Activated naive CD4-positive, alpha-beta T cell treated with anti-CD3 and anti-CD28 coated beads for 36 hours (primary cell): ENCODE results near the gene TSPYL1. TPM values are rescaled to one million over a fixed set of nuclear protein-coding genes. Genes with fewer than 3 reads are reported as not detected.
"Not testable (repeated sequence)": the region's sequence is repeated elsewhere in the genome, so short reads cannot be mapped to it uniquely, and the experiment has no call there.

ENCODE experiments used
- CTCF ChIA-PET: fragments of 350-600 bp; sonication (Branson Sonifier 250); formaldehyde crosslinking; loops from one replicate; lab custom pipeline; 2021; ENCODE audit warnings: antibody characterized with exemption; lab: Charles Lee
- DNase-seq: peaks from one replicate; pipeline ENCODE4 v3.0.0-alpha.2; 2020
- H3K27ac Mint-ChIP-seq: one replicate; pipeline ENCODE4 v1.8.0; 2021; ENCODE audit warnings: mild to moderate bottlenecking, mixed read lengths
- H3K27me3 Mint-ChIP-seq: one replicate; pipeline ENCODE4 v1.8.0; 2021; ENCODE audit warnings: low read depth, mixed read lengths
- H3K36me3 Mint-ChIP-seq: one replicate; pipeline ENCODE4 v1.8.0; 2021; ENCODE audit warnings: low read depth, mixed read lengths
- H3K4me1 Mint-ChIP-seq: one replicate; pipeline ENCODE4 v1.8.0; 2021; ENCODE audit warnings: low read depth, mixed read lengths
- H3K4me3 Mint-ChIP-seq: one replicate; pipeline ENCODE4 v1.8.0; 2021; ENCODE audit warnings: mild to moderate bottlenecking, moderate library complexity, mixed read lengths
- H3K9me3 Mint-ChIP-seq: one replicate; pipeline ENCODE4 v1.8.0; 2021; ENCODE audit warnings: mixed read lengths
- intact Hi-C: fragments of 100-400 bp; cut with micrococcal nuclease; formaldehyde crosslinking; loops from one replicate; pipeline ENCODE4 v1.15.1; 2023
- total RNA-seq, 2 experiments: library from RNA; stranded (reverse); gene quantifications; one replicate each; pipeline ENCODE4 v1.2.3, GENCODE V29; 2021

The TSPYL1 gene
- total RNA-seq, 2 experiments from 2014 or later = 33.4 to 34.7 TPM

DNA sequence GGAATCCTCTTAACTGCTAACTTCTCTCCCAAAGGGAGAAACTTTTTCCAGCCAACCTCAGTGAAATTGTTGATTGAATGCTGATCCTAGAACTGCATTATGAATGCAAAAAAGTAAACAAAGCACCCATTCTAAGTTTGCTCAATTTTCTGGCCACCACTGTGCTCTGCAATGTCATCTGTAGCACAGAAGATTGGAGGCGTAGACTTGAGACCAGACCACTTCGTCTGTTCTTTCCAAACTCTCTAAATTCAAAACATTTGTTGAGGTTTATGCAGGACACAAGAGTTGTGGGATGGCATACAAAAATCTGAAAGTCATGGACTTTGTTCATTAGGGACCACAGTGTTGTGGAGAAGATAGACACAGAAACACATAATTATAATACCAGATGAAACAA is 11.1 kb upstream of the TSPYL1 start:
- DNase-seq = no peak
- H3K9me3 Mint-ChIP-seq = no peaks in the 10 kb centered on the region
- H3K27me3 Mint-ChIP-seq = no peaks in the 10 kb centered on the region
- no peak overlapping the region for H3K27ac Mint-ChIP-seq
- no peaks in the 10 kb centered on the region for H3K4me1 Mint-ChIP-seq
- no peaks in the 10 kb centered on the region for H3K36me3 Mint-ChIP-seq
- intact Hi-C loops = no loop called here
- CTCF ChIA-PET = interaction anchor here (0.6 to 1.4 kb wide), 3 partner anchors 70 to 567 kb away, joined by 3 read pairs; no protein-coding TSS in a partner anchor
- H3K4me3 Mint-ChIP-seq = no peak overlapping the region

DNA sequence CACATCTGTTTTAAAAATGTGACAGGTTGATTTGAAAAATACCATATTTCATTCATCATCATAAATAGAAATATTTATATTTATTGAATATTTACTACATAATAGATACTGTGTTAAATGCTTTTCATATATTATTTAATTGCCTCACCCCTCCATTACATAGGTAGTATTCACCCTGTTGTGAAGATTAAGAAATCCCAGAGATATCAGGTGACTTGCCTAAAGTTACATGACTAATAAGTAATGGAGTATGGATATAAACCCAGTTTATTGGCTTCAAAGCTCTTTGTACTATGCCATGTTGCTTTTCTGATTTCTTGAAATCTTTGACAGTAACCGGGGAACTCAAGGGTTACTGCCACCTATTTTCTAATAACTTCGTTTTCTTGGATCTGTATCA is 10.1 kb upstream of the TSPYL1 start:
- H3K4me1 Mint-ChIP-seq = no peaks in the 10 kb centered on the region
- no peaks in the 10 kb centered on the region for H3K27me3 Mint-ChIP-seq
- DNase-seq = no peak
- no peaks in the 10 kb centered on the region for H3K36me3 Mint-ChIP-seq
- H3K4me3 Mint-ChIP-seq = no peak overlapping the region
- no peak overlapping the region for H3K27ac Mint-ChIP-seq
- intact Hi-C loops = loop anchor here (5.0 kb wide), 2 partner anchors 157 to 357 kb away; no protein-coding TSS in a partner anchor
- no peaks in the 10 kb centered on the region for H3K9me3 Mint-ChIP-seq
- CTCF ChIA-PET = interaction anchor here (0.8 to 1.4 kb wide), 3 partner anchors 8 to 245 kb away, joined by 3 read pairs; no protein-coding TSS in a partner anchor

DNA sequence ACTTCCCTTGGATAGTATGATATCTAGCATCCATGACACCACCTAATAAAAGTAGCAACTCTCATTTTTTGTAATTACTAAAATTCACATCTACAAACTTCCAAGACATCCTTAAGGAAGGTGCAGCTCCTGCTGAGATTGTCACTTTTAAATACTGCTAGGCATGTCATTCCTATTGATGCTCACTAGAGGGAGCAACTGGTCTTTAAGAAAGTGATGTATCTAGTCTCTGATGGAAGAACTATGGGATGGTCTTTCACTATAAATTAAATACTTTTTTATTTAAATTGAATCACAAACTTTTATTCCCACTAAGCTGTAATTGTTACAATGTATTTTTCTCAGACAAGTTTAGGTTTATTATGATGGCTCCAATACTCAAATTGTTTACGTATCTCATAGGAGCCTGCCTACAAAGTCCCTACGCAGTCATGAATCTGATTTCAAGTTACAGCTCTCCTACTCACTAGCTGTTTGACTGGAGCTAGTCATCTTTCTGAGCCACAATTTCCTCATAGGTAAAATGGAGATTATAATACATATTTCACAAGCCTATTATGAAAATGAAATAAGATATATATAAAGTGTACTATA is 8.1 kb upstream of the TSPYL1 start:
- intact Hi-C loops = loop anchor here (1.0 to 5.0 kb wide), 5 partner anchors 160 to 360 kb away; no protein-coding TSS in a partner anchor
- H3K9me3 Mint-ChIP-seq = no peaks in the 10 kb centered on the region
- no peaks in the 10 kb centered on the region for H3K27me3 Mint-ChIP-seq
- DNase-seq = no peak
- CTCF ChIA-PET = interaction anchor here (0.6 to 4.3 kb wide), 48 partner anchors 9 to 1242 kb away, joined by 3 to 52 read pairs (median 4); partner anchors contain the start of genes DSE and TSPYL1
- H3K4me3 Mint-ChIP-seq = no peak overlapping the region
- H3K36me3 Mint-ChIP-seq = no peaks in the 10 kb centered on the region
- no peak overlapping the region for H3K27ac Mint-ChIP-seq
- no peaks in the 10 kb centered on the region for H3K4me1 Mint-ChIP-seq

DNA sequence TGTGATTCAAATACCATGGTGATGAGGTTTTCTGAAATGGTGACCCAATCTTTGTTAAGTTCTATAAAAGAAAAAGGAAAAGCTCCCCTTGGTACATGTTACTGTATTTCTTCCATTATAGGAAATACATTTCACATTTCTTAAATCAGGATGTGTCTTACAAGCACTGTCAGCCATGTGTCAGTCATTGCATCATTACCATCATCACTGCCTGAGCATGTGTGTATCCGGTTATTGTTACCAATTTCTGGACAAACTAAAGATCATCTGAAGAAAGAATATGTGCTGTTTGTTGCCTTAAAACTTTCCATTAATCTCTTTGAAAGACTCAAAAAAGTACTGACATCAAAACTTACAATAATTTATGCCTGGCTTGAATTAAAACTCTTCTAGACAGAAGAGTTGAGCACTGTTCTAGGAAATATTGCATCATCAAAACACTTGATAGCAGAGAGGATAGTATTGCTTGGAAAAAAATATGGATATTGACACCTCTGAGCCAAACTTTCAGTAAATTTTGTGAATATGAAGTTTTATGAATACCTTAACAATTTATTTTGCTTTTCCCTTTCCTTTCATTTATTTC is 7.1 kb upstream of the TSPYL1 start:
- Mint-ChIP-seq H3K27me3 (no peaks in the 10 kb centered on the region), H3K4me3 (no peak overlapping the region), H3K27ac (no peak overlapping the region), H3K9me3 (no peaks in the 10 kb centered on the region), H3K36me3 (no peaks in the 10 kb centered on the region), H3K4me1 (no peaks in the 10 kb centered on the region)
- DNase-seq = no peak
- intact Hi-C loops = loop anchor here (1.0 to 5.0 kb wide), 5 partner anchors 160 to 360 kb away; no protein-coding TSS in a partner anchor
- CTCF ChIA-PET = interaction anchor here (0.7 to 4.3 kb wide), 28 partner anchors 8 to 284 kb away, joined by 3 to 52 read pairs (median 5); partner anchors contain the start of gene TSPYL1

DNA sequence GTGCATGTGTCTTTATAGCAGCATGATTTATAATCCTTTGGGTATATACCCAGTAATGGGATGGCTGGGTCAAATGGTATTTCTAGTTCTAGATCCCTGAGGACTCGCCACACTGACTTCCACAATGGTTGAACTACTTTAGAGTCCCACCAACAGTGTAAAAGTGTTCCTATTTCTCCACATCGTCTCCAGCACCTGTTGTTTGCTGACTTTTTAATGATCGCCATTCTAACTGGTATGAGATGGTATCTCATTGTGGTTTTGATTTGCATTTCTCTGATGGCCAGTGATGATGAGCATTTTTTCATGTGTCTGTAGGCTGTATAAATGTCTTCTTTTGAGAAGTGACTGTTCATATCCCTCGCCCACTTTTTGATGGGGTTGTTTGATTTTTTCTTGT is 5.3 kb upstream of the TSPYL1 start:
- H3K27ac Mint-ChIP-seq, H3K4me3 Mint-ChIP-seq, CTCF ChIA-PET, DNase-seq, H3K27me3 Mint-ChIP-seq, H3K9me3 Mint-ChIP-seq, H3K36me3 Mint-ChIP-seq: not testable (repeated sequence)
- intact Hi-C loops = loop anchor here (5.0 kb wide), 3 partner anchors 162 to 362 kb away; partner anchors contain the start of gene CALHM6
- H3K4me1 Mint-ChIP-seq = peaks cover 11% of the 10 kb centered on the region

DNA sequence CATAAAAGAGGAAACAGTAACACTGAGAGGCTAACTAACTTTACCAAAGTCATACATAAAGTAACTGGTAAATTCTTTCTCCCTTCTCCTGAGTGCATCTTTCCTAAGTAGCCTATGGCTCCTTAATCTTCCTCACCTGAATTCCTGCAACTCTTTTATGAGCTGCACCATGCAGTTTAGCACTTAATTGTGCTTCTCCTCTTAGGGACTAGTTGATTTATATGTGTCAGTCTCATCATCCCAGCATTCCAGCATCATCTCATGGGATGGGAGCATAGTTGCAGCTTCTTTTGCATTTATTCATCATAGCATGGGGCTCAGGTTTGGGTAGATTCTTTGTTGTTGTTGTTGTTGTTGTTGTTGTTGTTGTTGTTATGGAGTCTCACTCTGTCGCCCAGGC is 3.5 kb upstream of the TSPYL1 start:
- CTCF ChIA-PET = interaction anchor here (0.6 to 0.8 kb wide), 2 partner anchors 14 to 19 kb away, joined by 3 to 4 read pairs; no protein-coding TSS in a partner anchor
- DNase-seq = no peak
- H3K27me3 Mint-ChIP-seq = no peaks in the 10 kb centered on the region
- intact Hi-C loops = loop anchor here (5.0 kb wide), 1 partner anchor 179 kb away; the partner anchor contains the start of gene CALHM6
- H3K27ac Mint-ChIP-seq = no peak overlapping the region
- no peak overlapping the region for H3K4me3 Mint-ChIP-seq
- H3K9me3 Mint-ChIP-seq = no peaks in the 10 kb centered on the region
- peaks cover 10% of the 10 kb centered on the region for H3K36me3 Mint-ChIP-seq
- H3K4me1 Mint-ChIP-seq = peaks cover 11% of the 10 kb centered on the region

DNA sequence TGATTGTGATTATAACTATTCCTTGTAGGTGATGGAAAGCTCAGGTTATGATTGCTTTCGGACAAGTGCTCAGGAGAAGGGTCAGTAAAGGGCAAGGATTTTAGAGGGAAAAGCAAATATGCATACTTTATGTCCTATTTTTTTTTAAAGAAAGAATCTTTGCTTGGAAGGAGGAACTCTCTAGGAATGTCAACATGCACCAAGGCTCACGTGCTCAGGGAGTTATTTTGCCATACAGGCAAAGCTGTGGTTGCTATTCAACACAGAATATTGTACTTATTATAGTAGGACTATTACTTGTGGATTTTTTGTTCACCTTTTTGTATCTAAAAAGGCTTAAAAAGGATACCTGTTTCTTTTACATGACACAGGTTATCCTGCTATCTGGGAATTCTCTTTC is 3.0 kb upstream of the TSPYL1 start:
- H3K27ac Mint-ChIP-seq = no peak overlapping the region
- intact Hi-C loops = loop anchor here (5.0 kb wide), 1 partner anchor 180 kb away; the partner anchor contains the start of gene CALHM6
- H3K36me3 Mint-ChIP-seq = peaks cover 15% of the 10 kb centered on the region
- peaks cover 16% of the 10 kb centered on the region for H3K4me1 Mint-ChIP-seq
- H3K4me3 Mint-ChIP-seq = no peak overlapping the region
- CTCF ChIA-PET = interaction anchor here (0.5 to 0.8 kb wide), 3 partner anchors 14 to 119 kb away, joined by 3 to 4 read pairs (median 3); no protein-coding TSS in a partner anchor
- no peaks in the 10 kb centered on the region for H3K27me3 Mint-ChIP-seq
- no peaks in the 10 kb centered on the region for H3K9me3 Mint-ChIP-seq
- no peak for DNase-seq

DNA sequence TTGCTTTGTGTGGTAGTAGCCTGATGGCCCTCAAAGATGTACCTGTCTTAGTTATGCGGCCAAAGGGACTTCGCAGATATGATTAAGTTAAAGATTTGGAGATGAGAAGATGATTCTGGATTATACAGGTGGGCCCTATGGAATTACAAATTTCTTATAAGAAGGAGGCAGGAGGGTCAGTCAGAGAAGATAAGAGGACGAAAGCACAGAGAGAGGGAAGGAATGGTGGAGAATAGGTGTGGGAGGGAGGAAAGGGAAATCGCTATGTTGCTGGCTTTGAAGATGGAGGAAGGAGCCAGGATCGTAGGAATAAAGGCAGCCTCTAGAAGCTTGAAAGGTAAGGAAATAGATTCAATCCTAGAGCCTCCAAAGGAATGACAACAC is 1.2 kb upstream of the TSPYL1 start:
- H3K4me1 Mint-ChIP-seq = peaks cover 26% of the 10 kb centered on the region
- peaks cover 25% of the 10 kb centered on the region for H3K36me3 Mint-ChIP-seq
- CTCF ChIA-PET = interaction anchor here (1.0 to 5.0 kb wide), 3 partner anchors 13 to 254 kb away, joined by 3 to 31 read pairs (median 4); no protein-coding TSS in a partner anchor
- H3K4me3 Mint-ChIP-seq = peak overlapping the region; percentile 93
- no peaks in the 10 kb centered on the region for H3K27me3 Mint-ChIP-seq
- intact Hi-C loops = loop anchor here (2.0 to 5.0 kb wide), 2 partner anchors 90 to 181 kb away; partner anchors contain the start of genes CALHM6 and DSE
- no peak for DNase-seq
- no peaks in the 10 kb centered on the region for H3K9me3 Mint-ChIP-seq
- peak overlapping the region; percentile 96 for H3K27ac Mint-ChIP-seq

DNA sequence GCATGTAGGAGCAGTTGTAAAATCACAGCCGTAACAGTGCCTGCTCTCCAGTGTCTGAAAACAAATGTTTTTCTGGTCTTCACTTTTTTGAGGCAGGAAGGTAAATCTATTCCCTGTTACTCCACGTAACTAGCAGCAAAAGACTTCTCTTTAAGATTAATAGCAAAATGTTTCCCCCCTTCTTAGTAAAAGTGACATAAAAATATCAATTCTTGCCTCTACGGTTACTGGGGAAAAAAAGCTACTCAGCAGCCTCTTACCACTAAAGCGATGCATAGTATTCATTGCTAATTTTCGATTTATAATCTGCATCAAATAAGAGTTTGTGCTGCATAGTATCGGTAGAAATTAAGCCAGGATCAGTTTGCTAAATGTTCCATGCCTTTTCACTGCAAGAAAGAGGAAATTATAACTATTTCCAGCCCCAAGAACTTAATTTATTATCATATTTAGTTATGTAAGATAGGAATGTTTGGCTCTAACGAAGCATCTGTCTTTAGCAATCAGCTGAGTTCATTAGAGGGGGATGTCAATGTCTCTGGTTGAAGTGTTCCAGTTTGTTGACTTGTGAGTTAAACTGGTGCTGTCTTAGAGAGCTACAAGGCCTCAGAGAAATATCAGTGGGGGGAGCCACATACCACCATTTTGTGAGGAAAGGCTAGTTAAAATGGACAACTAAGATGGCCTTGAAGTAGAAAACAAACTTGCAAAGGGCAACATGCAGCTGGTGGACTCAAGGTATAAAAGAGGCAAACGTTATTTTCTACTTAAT is 617 bp upstream of the TSPYL1 start:
- peak overlapping the region; percentile 96 for H3K27ac Mint-ChIP-seq
- H3K36me3 Mint-ChIP-seq = peaks cover 26% of the 10 kb centered on the region
- H3K4me3 Mint-ChIP-seq = peak overlapping the region; percentile 93
- intact Hi-C loops = loop anchor here (2.0 to 5.0 kb wide), 2 partner anchors 90 to 182 kb away; partner anchors contain the start of genes CALHM6 and DSE
- DNase-seq = no peak
- H3K9me3 Mint-ChIP-seq = no peaks in the 10 kb centered on the region
- CTCF ChIA-PET = interaction anchor here (1.0 to 5.0 kb wide), 4 partner anchors 12 to 255 kb away, joined by 3 to 31 read pairs (median 4); no protein-coding TSS in a partner anchor
- H3K27me3 Mint-ChIP-seq = no peaks in the 10 kb centered on the region
- peaks cover 30% of the 10 kb centered on the region for H3K4me1 Mint-ChIP-seq

DNA sequence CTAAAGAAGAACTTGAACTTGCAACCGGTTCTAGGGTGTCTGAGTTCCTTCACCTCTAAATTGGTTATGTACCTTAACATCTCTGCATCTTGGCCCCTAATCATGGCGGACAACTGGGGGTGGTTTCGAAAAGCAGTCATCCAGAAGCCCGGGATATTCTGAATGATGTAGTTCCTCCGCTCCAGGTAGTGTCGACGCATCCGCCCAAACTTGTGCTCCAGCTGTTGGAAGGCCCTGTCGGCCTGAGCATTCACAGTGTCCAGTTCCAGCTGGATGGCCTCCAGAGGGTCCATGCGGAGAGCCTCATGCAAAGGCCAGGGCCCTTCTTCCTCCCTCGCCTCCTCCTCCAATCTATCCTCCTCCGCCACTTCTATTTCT is 887 bp downstream of the TSPYL1 start:
- H3K27me3 Mint-ChIP-seq = no peaks in the 10 kb centered on the region
- no peaks in the 10 kb centered on the region for H3K9me3 Mint-ChIP-seq
- peak overlapping the region; percentile 96 for H3K27ac Mint-ChIP-seq
- CTCF ChIA-PET = interaction anchor here (0.7 to 5.0 kb wide), 7 partner anchors 8 to 284 kb away, joined by 3 to 31 read pairs (median 4); no protein-coding TSS in a partner anchor
- H3K4me1 Mint-ChIP-seq = peaks cover 38% of the 10 kb centered on the region
- intact Hi-C loops = loop anchor here (1.0 to 2.0 kb wide), 9 partner anchors 11 to 1324 kb away; partner anchors contain the start of genes GOPC, RWDD1, TSPYL4 and ZUP1
- peaks cover 26% of the 10 kb centered on the region for H3K36me3 Mint-ChIP-seq
- H3K4me3 Mint-ChIP-seq = peak overlapping the region; percentile 93
- peak; percentile 43 for DNase-seq

DNA sequence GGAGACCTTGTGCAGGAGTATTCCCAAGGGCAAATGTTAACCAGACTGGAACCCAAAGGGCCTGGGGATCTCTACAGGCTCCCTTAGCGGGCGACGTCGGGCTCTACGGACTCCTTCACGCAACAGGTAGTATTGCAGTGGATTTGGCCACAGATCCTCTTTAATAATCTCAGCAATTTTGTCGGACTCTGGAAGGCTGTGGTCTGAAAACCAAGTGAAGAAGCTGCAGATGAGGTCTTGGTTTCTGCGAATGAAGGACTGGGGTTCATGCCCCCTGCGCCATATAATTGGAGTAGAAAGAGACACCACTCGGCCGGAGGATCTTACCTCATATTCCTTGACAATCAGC is 1.3 kb downstream of the TSPYL1 start:
- Mint-ChIP-seq H3K4me3 (peak overlapping the region; percentile 93), H3K27me3 (no peaks in the 10 kb centered on the region), H3K9me3 (no peaks in the 10 kb centered on the region), H3K4me1 (peaks cover 40% of the 10 kb centered on the region), H3K36me3 (peaks cover 28% of the 10 kb centered on the region), H3K27ac (peak overlapping the region; percentile 96)
- CTCF ChIA-PET = interaction anchor here (0.7 to 5.0 kb wide), 7 partner anchors 7 to 284 kb away, joined by 3 to 31 read pairs (median 4); no protein-coding TSS in a partner anchor
- no peak for DNase-seq
- intact Hi-C loops = loop anchor here (2.0 kb wide), 2 partner anchors 268 to 1324 kb away; partner anchors contain the start of gene GOPC
